Panc1 (cell line): ENCODE data around the gene IDI1. TPM values are rescaled to one million over a fixed set of nuclear protein-coding genes. Genes with fewer than 3 reads are reported as not detected.

Experiments used
- ATAC-seq: fragments of 200-7000 bp; cut with Tn5 transposase; 2 replicates; pipeline ENCODE4 v1.9.1; 2020; ENCODE audit warnings: mild to moderate bottlenecking, moderate library complexity
- BruUV-seq: library from RNA; stranded (reverse); fragments of 400-500 nt; replicated peaks from 2 replicates; lab custom pipeline; 2021; lab: Mats Ljungman, UMichigan
- CTCF ChIA-PET: fragments of 300-600 bp; sonication (Branson Sonifier 250); formaldehyde crosslinking; loops from one replicate; lab custom pipeline; 2022; ENCODE audit warnings: antibody characterized with exemption; lab: Charles Lee
- POLR2A ChIA-PET: fragments of 300-600 bp; sonication (Branson Sonifier 250); formaldehyde crosslinking; loops from one replicate; lab custom pipeline; 2022; ENCODE audit warnings: antibody characterized with exemption; lab: Charles Lee
- DNase-seq: peaks from one replicate; pipeline ENCODE4 v3.0.0-alpha.2; 2010; ENCODE audit warnings: low read depth, low spot score
- H3K27ac ChIP-seq: 2 replicates; pipeline ENCODE4 v1.5.1; 2011; ENCODE audit warnings: mild to moderate bottlenecking, low read length, inconsistent platforms
- H3K27me3 ChIP-seq: fragments of 200-500 bp; sonication (Bioruptor generic); 2 replicates; pipeline ENCODE4 v1.6.0; 2014; ENCODE audit warnings: low read length, inconsistent platforms; ENCODE audit not compliant: control insufficient read depth, insufficient read depth
- H3K36me3 ChIP-seq: fragments of 200-500 bp; sonication (Bioruptor generic); 2 replicates; pipeline ENCODE4 v1.5.1; 2014; ENCODE audit warnings: inconsistent platforms, mild to moderate bottlenecking, low read length, moderate library complexity; ENCODE audit not compliant: control insufficient read depth, insufficient read depth
- H3K4me1 ChIP-seq: 2 replicates; pipeline ENCODE4 v1.5.1; 2011; ENCODE audit warnings: inconsistent platforms, mild to moderate bottlenecking, low read length, moderate library complexity; ENCODE audit not compliant: control insufficient read depth, insufficient read depth
- H3K4me3 ChIP-seq, 2 experiments: 2 replicates each; pipeline ENCODE4 v1.5.1; 2011 to 2012; ENCODE audit warnings: low read depth in 2 of 2, low read length in 2 of 2, mild to moderate bottlenecking in 2 of 2, inconsistent platforms in 1 of 2, moderate library complexity in 1 of 2
- H3K9me3 ChIP-seq: fragments of 200-500 bp; sonication (Bioruptor generic); 2 replicates; pipeline ENCODE4 v1.5.1; 2014; ENCODE audit warnings: low read depth, mild to moderate bottlenecking, inconsistent platforms, low read length, moderate library complexity; ENCODE audit not compliant: control insufficient read depth, insufficient read depth
- CTCF ChIP-seq: fragments of 450-650 bp; IDR thresholded peaks from 2 replicates; pipeline ENCODE4 v1.5.1; 2017; ENCODE audit warnings: mild to moderate bottlenecking
- POLR2AphosphoS5 ChIP-seq: IDR thresholded peaks from 2 replicates; pipeline ENCODE4 v1.6.1; 2012; ENCODE audit warnings: mild to moderate bottlenecking, low read depth, low read length, moderate library complexity
- SIN3A ChIP-seq: IDR thresholded peaks from 2 replicates; pipeline ENCODE4 v1.6.1; 2012; ENCODE audit warnings: low read depth, mild to moderate bottlenecking, low read length, moderate library complexity, borderline replicate concordance; ENCODE audit not compliant: insufficient read depth
- TCF7L2 ChIP-seq: IDR thresholded peaks from 2 replicates; pipeline ENCODE4 v1.6.1; 2011; ENCODE audit warnings: mild to moderate bottlenecking, low read depth, low read length, inconsistent platforms
- in situ Hi-C: cut with HindIII; loops from 2 replicates; pipeline ENCODE4 v1.10.0; 2016; ENCODE audit warnings: low sequenced_read_pairs, low pct_unique_long_range_greater_than_20kb
- intact Hi-C: fragments of 100-400 bp; cut with micrococcal nuclease; formaldehyde crosslinking; loops from one replicate; pipeline ENCODE4 v1.10.0; 2022; ENCODE audit not compliant: unreplicated experiment
- total RNA-seq: library from RNA; stranded (reverse); gene quantifications from one replicate; pipeline ENCODE4 v1.2.1, GENCODE V29; 2021; ENCODE audit not compliant: unreplicated experiment
- TF ChIP-seq, protein P1 (sequence below), 2 experiments: IDR thresholded peaks; 2 replicates each; pipeline ENCODE4 v1.6.1; 2011 to 2012; ENCODE audit warnings: low read depth in 2 of 2, control low read depth in 1 of 2, low read length in 1 of 2, mild to moderate bottlenecking in 1 of 2, moderate library complexity in 1 of 2; ENCODE audit not compliant: insufficient read depth in 1 of 2

IDI1 gene
- total RNA-seq, 1 experiment from 2014 or later, result 47.9 TPM

- POLR2A ChIA-PET, result interaction anchor here (0.5 kb wide), 1 partner anchor 901 kb away, joined by 3 read pairs; no protein-coding TSS in a partner anchor
- no TSS peak for BruUV-seq
- intact Hi-C loops, result no loop called here
- in situ Hi-C loops, result no loop called here
- peaks cover 15% of the 10 kb centered on the region for H3K36me3 ChIP-seq
- TF ChIP-seq TCF7L2 (no peak), SIN3A (no peak), POLR2AphosphoS5 (no peak), CTCF (no peak)
- TF ChIP-seq, protein P1, sequence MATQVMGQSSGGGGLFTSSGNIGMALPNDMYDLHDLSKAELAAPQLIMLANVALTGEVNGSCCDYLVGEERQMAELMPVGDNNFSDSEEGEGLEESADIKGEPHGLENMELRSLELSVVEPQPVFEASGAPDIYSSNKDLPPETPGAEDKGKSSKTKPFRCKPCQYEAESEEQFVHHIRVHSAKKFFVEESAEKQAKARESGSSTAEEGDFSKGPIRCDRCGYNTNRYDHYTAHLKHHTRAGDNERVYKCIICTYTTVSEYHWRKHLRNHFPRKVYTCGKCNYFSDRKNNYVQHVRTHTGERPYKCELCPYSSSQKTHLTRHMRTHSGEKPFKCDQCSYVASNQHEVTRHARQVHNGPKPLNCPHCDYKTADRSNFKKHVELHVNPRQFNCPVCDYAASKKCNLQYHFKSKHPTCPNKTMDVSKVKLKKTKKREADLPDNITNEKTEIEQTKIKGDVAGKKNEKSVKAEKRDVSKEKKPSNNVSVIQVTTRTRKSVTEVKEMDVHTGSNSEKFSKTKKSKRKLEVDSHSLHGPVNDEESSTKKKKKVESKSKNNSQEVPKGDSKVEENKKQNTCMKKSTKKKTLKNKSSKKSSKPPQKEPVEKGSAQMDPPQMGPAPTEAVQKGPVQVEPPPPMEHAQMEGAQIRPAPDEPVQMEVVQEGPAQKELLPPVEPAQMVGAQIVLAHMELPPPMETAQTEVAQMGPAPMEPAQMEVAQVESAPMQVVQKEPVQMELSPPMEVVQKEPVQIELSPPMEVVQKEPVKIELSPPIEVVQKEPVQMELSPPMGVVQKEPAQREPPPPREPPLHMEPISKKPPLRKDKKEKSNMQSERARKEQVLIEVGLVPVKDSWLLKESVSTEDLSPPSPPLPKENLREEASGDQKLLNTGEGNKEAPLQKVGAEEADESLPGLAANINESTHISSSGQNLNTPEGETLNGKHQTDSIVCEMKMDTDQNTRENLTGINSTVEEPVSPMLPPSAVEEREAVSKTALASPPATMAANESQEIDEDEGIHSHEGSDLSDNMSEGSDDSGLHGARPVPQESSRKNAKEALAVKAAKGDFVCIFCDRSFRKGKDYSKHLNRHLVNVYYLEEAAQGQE (IDR thresholded peaks at IDR 0.05; ENCODE audit: insufficient read depth in 1 of 2, low read depth in 2 of 2, low read length in 1 of 2), result no peak
- H3K4me1 ChIP-seq, result no peaks in the 10 kb centered on the region
- no peaks in the 10 kb centered on the region for H3K27me3 ChIP-seq
- no peaks in the 10 kb centered on the region for H3K9me3 ChIP-seq
- no peak overlapping the region for H3K4me3 ChIP-seq
- H3K27ac ChIP-seq, result no peak overlapping the region
- CTCF ChIA-PET, result no interaction called here
- ATAC-seq (no peak), DNase-seq (no peak)
Measured at GRCh38 chr10:1037098-1037497, 11.8 kb downstream of the IDI1 start.

- Histone ChIP-seq H3K4me3 (no peak overlapping the region), H3K27me3 (no peaks in the 10 kb centered on the region), H3K4me1 (no peaks in the 10 kb centered on the region), H3K27ac (no peak overlapping the region), H3K36me3 (peaks cover 12% of the 10 kb centered on the region; the same call in 1 of the 2 replicates), H3K9me3 (no peaks in the 10 kb centered on the region)
- DNase-seq, result no peak
- ATAC-seq, result peak; percentile 51; the same call in 1 of the 2 replicates
- intact Hi-C loops, result no loop called here
- BruUV-seq, result no TSS peak
- TF ChIP-seq POLR2AphosphoS5, result no peak
- no peak for TF ChIP-seq SIN3A
- TF ChIP-seq TCF7L2, result no peak
- no peak for TF ChIP-seq CTCF
- TF ChIP-seq, protein P1 (IDR thresholded peaks at IDR 0.05; ENCODE audit: insufficient read depth in 1 of 2, low read depth in 2 of 2, low read length in 1 of 2), result no peak
- POLR2A ChIA-PET, result no interaction called here
- in situ Hi-C loops, result no loop called here
- CTCF ChIA-PET, result no interaction called here
Measured at GRCh38 chr10:1036341-1036791, 12.6 kb downstream of the IDI1 start.
